GM12872 (cell line): Measurements from ENCODE around the gene PIGB.

Experiments
- CTCF ChIP-seq: IDR thresholded peaks from 3 replicates; pipeline ENCODE4 v1.5.1; 2011; ENCODE audit warnings: low read depth, mild to moderate bottlenecking, low read length, moderate library complexity; ENCODE audit not compliant: insufficient read depth

The PIGB gene

GRCh38 chr15:55289746-55290527 lies 29.1 kb upstream of the PIGB start, which contains the start of gene RAB27A:
Gene RAB27A (minus strand): TSS chr15:55289813. CDS start chr15:55234934, 54,879 bp downstream.
- no peak for TF ChIP-seq CTCF

GRCh38 chr15:55290528-55291057 lies 28.4 kb upstream of the PIGB start:
- TF ChIP-seq CTCF = peak; percentile 86

- no peak for TF ChIP-seq CTCF
Observed at GRCh38 chr15:55297315-55297714, 21.7 kb upstream of the PIGB start.

GRCh38 chr15:55319537-55320237 lies 665 bp downstream of the PIGB start:
- TF ChIP-seq CTCF = no peak

- no peak for TF ChIP-seq CTCF
Observed at GRCh38 chr15:55320238-55320550, 1.2 kb downstream of the PIGB start.

- TF ChIP-seq CTCF = no peak
Observed at GRCh38 chr15:55320963-55321362, 1.9 kb downstream of the PIGB start.

GRCh38 chr15:55322467-55322866 lies 3.4 kb downstream of the PIGB start:
- TF ChIP-seq CTCF = no peak
